ENCODE measurements around the gene TSPYL4. TPM values are rescaled to one million over a fixed set of nuclear protein-coding genes. Genes with fewer than 3 reads are reported as not detected.

Gene TSPYL4
- total RNA-seq, 2 donors from 2014 or later, result 27.1 to 27.2 TPM

- no peak overlapping the region for H3K4me3 ChIP-seq (ENCODE audit: low read length)
- no peak for DNase-seq
- no peak overlapping the region for H3K27ac Mint-ChIP-seq
- H3K4me1 ChIP-seq (ENCODE audit: control insufficient read depth, insufficient read depth, low read length), result no peaks in the 10 kb centered on the region
- no peak for TF ChIP-seq CTCF (conservative IDR thresholded peaks at IDR 0.05)
- no peaks in the 10 kb centered on the region for H3K27me3 ChIP-seq (ENCODE audit: control insufficient read depth, insufficient read depth, low read length, poor library complexity, severe bottlenecking)
- no peaks in the 10 kb centered on the region for H3K9me3 ChIP-seq (ENCODE audit: control insufficient read depth, low read length)
- no peak overlapping the region for H3K4me3 Mint-ChIP-seq
- H3K27me3 Mint-ChIP-seq (ENCODE audit: insufficient read depth), result no peaks in the 10 kb centered on the region
- no peaks in the 10 kb centered on the region for H3K9me3 Mint-ChIP-seq
- WGBS, 2 experiments (ENCODE audit: insufficient coverage in 1 of 2, insufficient read length in 1 of 2), result 92 to 100% methylated on average over 1 of the region's 1 CpG
- no peaks in the 10 kb centered on the region for H3K4me1 Mint-ChIP-seq
- peaks cover 41% of the 10 kb centered on the region for H3K36me3 Mint-ChIP-seq (ENCODE audit: low read depth)
- H3K36me3 ChIP-seq (ENCODE audit: control insufficient read depth, insufficient read depth, low read length), result peaks cover 46% of the 10 kb centered on the region
- H3K9ac ChIP-seq (ENCODE audit: extremely low read depth, low read length, poor library complexity, severe bottlenecking), result no peak overlapping the region
- no peak overlapping the region for H3K27ac ChIP-seq (ENCODE audit: low read depth, low read length)
These were observed 14.0 kb downstream of the TSPYL4 start for GRCh38 chr6:116239856-116240255.

GRCh38 chr6:116239256-116239655, 14.6 kb downstream of the TSPYL4 start:
- no peaks in the 10 kb centered on the region for H3K27me3 Mint-ChIP-seq (ENCODE audit: insufficient read depth)
- no peaks in the 10 kb centered on the region for H3K9me3 Mint-ChIP-seq
- no peaks in the 10 kb centered on the region for H3K4me1 Mint-ChIP-seq
- no peaks in the 10 kb centered on the region for H3K27me3 ChIP-seq (ENCODE audit: control insufficient read depth, insufficient read depth, low read length, poor library complexity, severe bottlenecking)
- no peaks in the 10 kb centered on the region for H3K9me3 ChIP-seq (ENCODE audit: control insufficient read depth, low read length)
- H3K27ac ChIP-seq (ENCODE audit: low read depth, low read length), result no peak overlapping the region
- H3K36me3 ChIP-seq (ENCODE audit: control insufficient read depth, insufficient read depth, low read length), result peaks cover 40% of the 10 kb centered on the region
- no peak for DNase-seq
- no peaks in the 10 kb centered on the region for H3K4me1 ChIP-seq (ENCODE audit: control insufficient read depth, insufficient read depth, low read length)
- WGBS, 2 experiments (ENCODE audit: insufficient coverage in 1 of 2, insufficient read length in 1 of 2), result 100% methylated on average over 2 of the region's 2 CpGs; no CpG with 5 or more reads in 1 of the 2 experiments
- TF ChIP-seq CTCF (conservative IDR thresholded peaks at IDR 0.05), result no peak
- H3K9ac ChIP-seq (ENCODE audit: extremely low read depth, low read length, poor library complexity, severe bottlenecking), result no peak overlapping the region
- no peak overlapping the region for H3K4me3 ChIP-seq (ENCODE audit: low read length)
- peaks cover 37% of the 10 kb centered on the region for H3K36me3 Mint-ChIP-seq (ENCODE audit: low read depth)
- H3K27ac Mint-ChIP-seq, result no peak overlapping the region
- no peak overlapping the region for H3K4me3 Mint-ChIP-seq

GRCh38 chr6:116238083-116238482, 15.8 kb downstream of the TSPYL4 start:
- no peaks in the 10 kb centered on the region for H3K9me3 Mint-ChIP-seq
- Histone ChIP-seq H3K9me3 (ENCODE audit: control insufficient read depth, low read length) (no peaks in the 10 kb centered on the region), H3K9ac (ENCODE audit: extremely low read depth, low read length, poor library complexity, severe bottlenecking) (no peak overlapping the region), H3K36me3 (ENCODE audit: control insufficient read depth, insufficient read depth, low read length) (peaks cover 35% of the 10 kb centered on the region), H3K27me3 (ENCODE audit: control insufficient read depth, insufficient read depth, low read length, poor library complexity, severe bottlenecking) (no peaks in the 10 kb centered on the region), H3K4me3 (ENCODE audit: low read length) (no peak overlapping the region), H3K4me1 (ENCODE audit: control insufficient read depth, insufficient read depth, low read length) (no peaks in the 10 kb centered on the region), H3K27ac (ENCODE audit: low read depth, low read length) (no peak overlapping the region)
- H3K36me3 Mint-ChIP-seq (ENCODE audit: low read depth), result peaks cover 40% of the 10 kb centered on the region
- TF ChIP-seq CTCF (conservative IDR thresholded peaks at IDR 0.05), result no peak
- H3K4me1 Mint-ChIP-seq, result no peaks in the 10 kb centered on the region
- DNase-seq, result no peak
- H3K27me3 Mint-ChIP-seq (ENCODE audit: insufficient read depth), result no peaks in the 10 kb centered on the region
- H3K27ac Mint-ChIP-seq, result no peak overlapping the region
- no peak overlapping the region for H3K4me3 Mint-ChIP-seq
- 98 to 100% methylated on average over 1 to 2 of the region's 2 CpGs for WGBS, 2 experiments (ENCODE audit: insufficient coverage in 1 of 2, insufficient read length in 1 of 2)
